ENCODE data around the gene TP53I13. TPM values are rescaled to one million over a fixed set of nuclear protein-coding genes. Genes with fewer than 3 reads are reported as not detected.
"Not testable (repeated sequence)": the region's sequence is repeated elsewhere in the genome, so short reads cannot be mapped to it uniquely, and the experiment has no call there.

TP53I13 gene
- total and polyA plus RNA-seq, 12 donors, result 24.0 to 106 (median 34.4) TPM

GRCh38 chr17:29555840-29556239 lies 12.7 kb upstream of the TP53I13 start:
- Histone ChIP-seq H3K4me1 (peaks cover 0 to 14% (median 0%) of the 10 kb centered on the region in 9 donors), H3K9me3 (no peaks in the 10 kb centered on the region), H3K36me3 (no peaks in the 10 kb centered on the region), H3K27ac (no peak overlapping the region), H3K4me3 (no peak overlapping the region), H3K27me3 (no peaks in the 10 kb centered on the region)
- DNase-seq, result no peak
- no peak for ATAC-seq
- WGBS, 2 donors, result 80 to 89% methylated on average over 3 of the region's 3 CpGs
- TF ChIP-seq CTCF (IDR thresholded peaks at IDR 0.05), result no peak
- intact Hi-C loops (cut with DNase I), result no loop called here

GRCh38 chr17:29557085-29557738 lies 11.3 kb upstream of the TP53I13 start:
- no peak for TF ChIP-seq CTCF (IDR thresholded peaks at IDR 0.05)

GRCh38 chr17:29557739-29558116 lies 10.8 kb upstream of the TP53I13 start:
- Histone ChIP-seq H3K4me3 (no peak overlapping the region), H3K36me3 (peaks cover 0 to 9% (median 0%) of the 10 kb centered on the region in 9 donors), H3K27ac (no peak overlapping the region), H3K4me1 (peaks cover 0 to 33% (median 12%) of the 10 kb centered on the region in 9 donors), H3K9me3 (no peaks in the 10 kb centered on the region), H3K27me3 (no peaks in the 10 kb centered on the region)
- no peak for ATAC-seq
- no peak for TF ChIP-seq CTCF (IDR thresholded peaks at IDR 0.05)
- intact Hi-C loops (cut with DNase I), result no loop called here
- no peak for DNase-seq

More at GRCh38 chr17:29557085-29557738, 11.3 kb upstream of the TP53I13 start:
- intact Hi-C loops (cut with DNase I), result no loop called here
- DNase-seq, result no peak
- no peak for ATAC-seq
- H3K36me3 ChIP-seq, result peaks cover 0 to 4% (median 0%) of the 10 kb centered on the region in 9 donors
- H3K27ac ChIP-seq, result no peak overlapping the region
- peaks cover 0 to 28% (median 9%) of the 10 kb centered on the region in 9 donors for H3K4me1 ChIP-seq
- no peaks in the 10 kb centered on the region for H3K9me3 ChIP-seq
- no peaks in the 10 kb centered on the region for H3K27me3 ChIP-seq
- no peak overlapping the region for H3K4me3 ChIP-seq
- WGBS, 2 donors, result 96 to 98% methylated on average over 1 of the region's 1 CpG

GRCh38 chr17:29558139-29558538 lies 10.4 kb upstream of the TP53I13 start:
- DNase-seq; intact Hi-C loops (cut with DNase I); H3K27ac ChIP-seq; H3K27me3 ChIP-seq; H3K36me3 ChIP-seq; ATAC-seq; H3K9me3 ChIP-seq; H3K4me3 ChIP-seq: not testable (repeated sequence)
- 95 to 98% methylated on average over 5 of the region's 5 CpGs for WGBS, 2 donors
- H3K4me1 ChIP-seq, result peaks cover 0 to 34% (median 12%) of the 10 kb centered on the region in 9 donors

- peak overlapping the region in 1 of 10 donors; percentile 73 for H3K27ac ChIP-seq
- intact Hi-C loops (cut with DNase I), result loop anchor here in 1 of 10 donors (10.0 kb wide), 1 partner anchor 415 kb away; no protein-coding TSS in a partner anchor
- peaks cover 0 to 9% (median 0%) of the 10 kb centered on the region in 9 donors for H3K36me3 ChIP-seq
- no peak for TF ChIP-seq CTCF (IDR thresholded peaks at IDR 0.05)
- H3K4me3 ChIP-seq, result no peak overlapping the region
- no peaks in the 10 kb centered on the region for H3K9me3 ChIP-seq
- no peak for DNase-seq
- ATAC-seq, result no peak
- no peaks in the 10 kb centered on the region for H3K27me3 ChIP-seq
- WGBS, 2 donors, result 96 to 97% methylated on average over 2 of the region's 2 CpGs
- peaks cover 0 to 36% (median 12%) of the 10 kb centered on the region in 9 donors for H3K4me1 ChIP-seq
Measured at GRCh38 chr17:29559640-29560039, 8.9 kb upstream of the TP53I13 start.

Measured in heart right ventricle (tissue), 16 donors.